ENCODE measurements around the gene TUBA4A.

- TF ChIP-seq ZNF24 (IDR thresholded peaks at IDR 0.05) (0 out of 2 replicates have a peak, but pooled peaks have one; percentile 32), MXI1 (IDR thresholded peaks at IDR 0.05; ENCODE audit: low read depth, low read length) (peak; percentile 53), EP300 (IDR thresholded peaks at IDR 0.05; ENCODE audit: borderline replicate concordance in 1 of 2, control insufficient read depth in 1 of 2, low read depth in 2 of 2, low read length in 2 of 2) (no peak), PKNOX1 (IDR thresholded peaks at IDR 0.05) (peak; percentile 100), CTCF (IDR thresholded peaks at IDR 0.05 in 2 of 3, conservative IDR thresholded peaks at IDR 0.05 in 1 of 3; ENCODE audit: control insufficient read depth in 2 of 3, extremely low read depth in 1 of 3, insufficient read depth in 1 of 3, low read depth in 3 of 3, low read length in 3 of 3) (no peak)
Measured at GRCh38 chr2:219229305-219230058, 24.2 kb downstream of the TUBA4A start, which contains the start of the genes ANKZF1 and ATG9A.

All from GM12878 (cell line).